ENCODE data around the gene PHLDB2. TPM values are rescaled to one million over a fixed set of nuclear protein-coding genes. Genes with fewer than 3 reads are reported as not detected.
A peak's percentile ranks its signal among the peaks of the same experiment; 100 is the strongest.

PHLDB2 gene
- total RNA-seq, 2 donors from 2014 or later = 25.9 to 26.4 TPM

GRCh38 chr3:111902534-111902933, 43.5 kb downstream of the PHLDB2 start:
- WGBS, 2 donors = 80 to 92% methylated on average over 4 of the region's 4 CpGs
- Histone ChIP-seq H3K4me3 (no peak overlapping the region), H3K27ac (no peak overlapping the region), H3K27me3 (no peaks in the 10 kb centered on the region), H3K9me3 (no peaks in the 10 kb centered on the region), H3K4me1 (no peaks in the 10 kb centered on the region), H3K36me3 (replicated peaks in 1 of 2; ENCODE audit: insufficient read depth in 1 of 2, low read depth in 2 of 2) (no peaks in the 10 kb centered on the region)
- intact Hi-C loops (cut with DNase I) = no loop called here
- TF ChIP-seq, protein P1, sequence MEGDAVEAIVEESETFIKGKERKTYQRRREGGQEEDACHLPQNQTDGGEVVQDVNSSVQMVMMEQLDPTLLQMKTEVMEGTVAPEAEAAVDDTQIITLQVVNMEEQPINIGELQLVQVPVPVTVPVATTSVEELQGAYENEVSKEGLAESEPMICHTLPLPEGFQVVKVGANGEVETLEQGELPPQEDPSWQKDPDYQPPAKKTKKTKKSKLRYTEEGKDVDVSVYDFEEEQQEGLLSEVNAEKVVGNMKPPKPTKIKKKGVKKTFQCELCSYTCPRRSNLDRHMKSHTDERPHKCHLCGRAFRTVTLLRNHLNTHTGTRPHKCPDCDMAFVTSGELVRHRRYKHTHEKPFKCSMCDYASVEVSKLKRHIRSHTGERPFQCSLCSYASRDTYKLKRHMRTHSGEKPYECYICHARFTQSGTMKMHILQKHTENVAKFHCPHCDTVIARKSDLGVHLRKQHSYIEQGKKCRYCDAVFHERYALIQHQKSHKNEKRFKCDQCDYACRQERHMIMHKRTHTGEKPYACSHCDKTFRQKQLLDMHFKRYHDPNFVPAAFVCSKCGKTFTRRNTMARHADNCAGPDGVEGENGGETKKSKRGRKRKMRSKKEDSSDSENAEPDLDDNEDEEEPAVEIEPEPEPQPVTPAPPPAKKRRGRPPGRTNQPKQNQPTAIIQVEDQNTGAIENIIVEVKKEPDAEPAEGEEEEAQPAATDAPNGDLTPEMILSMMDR (IDR thresholded peaks at IDR 0.05) = no peak
- TF ChIP-seq POLR2A (IDR thresholded peaks at IDR 0.05) = no peak
- ATAC-seq (no peak), DNase-seq (no peak)

- no peaks in the 10 kb centered on the region for H3K9me3 ChIP-seq
- H3K4me1 ChIP-seq = no peaks in the 10 kb centered on the region
- no peak overlapping the region for H3K27ac ChIP-seq
- H3K27me3 ChIP-seq = no peaks in the 10 kb centered on the region
- H3K36me3 ChIP-seq (replicated peaks in 1 of 2; ENCODE audit: insufficient read depth in 1 of 2, low read depth in 2 of 2) = no peaks in the 10 kb centered on the region
- TF ChIP-seq, protein P1 (IDR thresholded peaks at IDR 0.05) = no peak
- no peak for TF ChIP-seq POLR2A (IDR thresholded peaks at IDR 0.05)
- ATAC-seq (no peak), DNase-seq (no peak)
- H3K4me3 ChIP-seq = no peak overlapping the region
- WGBS, 2 donors = 77 to 81% methylated on average over 2 of the region's 2 CpGs
- intact Hi-C loops (cut with DNase I) = no loop called here
These were observed 44.0 kb downstream of the PHLDB2 start for GRCh38 chr3:111903067-111903511.

GRCh38 chr3:111904376-111905241, 45.5 kb downstream of the PHLDB2 start:
- Histone ChIP-seq H3K4me1 (no peaks in the 10 kb centered on the region), H3K27me3 (no peaks in the 10 kb centered on the region), H3K27ac (no peak overlapping the region), H3K36me3 (replicated peaks in 1 of 2; ENCODE audit: insufficient read depth in 1 of 2, low read depth in 2 of 2) (no peaks in the 10 kb centered on the region), H3K9me3 (no peaks in the 10 kb centered on the region), H3K4me3 (no peak overlapping the region)
- WGBS, 2 donors = 82 to 87% methylated on average over 4 of the region's 4 CpGs
- intact Hi-C loops (cut with DNase I) = no loop called here
- ATAC-seq (peak; percentile 27), DNase-seq (no peak)
- TF ChIP-seq, protein P1 (IDR thresholded peaks at IDR 0.05) = no peak
- TF ChIP-seq POLR2A (IDR thresholded peaks at IDR 0.05) = no peak

GRCh38 chr3:111906656-111907055, 47.6 kb downstream of the PHLDB2 start:
- H3K4me3 ChIP-seq = no peak overlapping the region
- no peak for ATAC-seq
- TF ChIP-seq, protein P1 (IDR thresholded peaks at IDR 0.05) = no peak
- no peak for TF ChIP-seq POLR2A (IDR thresholded peaks at IDR 0.05)
- intact Hi-C loops (cut with DNase I) = no loop called here
- WGBS, 2 donors = 71 to 77% methylated on average over 2 of the region's 2 CpGs
- peaks cover 6% of the 10 kb centered on the region for H3K4me1 ChIP-seq
- H3K27ac ChIP-seq = no peak overlapping the region
- H3K27me3 ChIP-seq = no peaks in the 10 kb centered on the region
- H3K9me3 ChIP-seq = no peaks in the 10 kb centered on the region
- DNase-seq = no peak
- no peaks in the 10 kb centered on the region for H3K36me3 ChIP-seq (replicated peaks in 1 of 2; ENCODE audit: insufficient read depth in 1 of 2, low read depth in 2 of 2)

DNA sequence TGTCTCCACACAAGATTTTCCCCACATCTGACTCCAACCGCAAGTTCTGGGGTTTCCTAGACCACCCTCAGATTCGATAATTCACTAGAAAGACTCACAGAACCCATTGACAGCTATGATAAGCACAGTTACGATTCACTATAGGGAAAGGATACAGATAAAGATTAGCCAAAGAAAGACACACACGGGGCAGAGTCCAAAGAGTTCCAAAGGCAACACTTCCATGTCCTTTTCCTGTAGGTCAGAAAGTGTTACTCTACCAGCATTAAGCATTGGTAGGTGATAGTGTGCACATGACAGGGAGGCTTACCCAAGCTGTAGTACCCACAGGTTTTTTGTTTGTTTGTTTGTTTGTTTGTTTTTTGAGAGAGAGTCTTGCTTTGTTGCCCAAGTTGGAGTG, 48.1 kb downstream of the PHLDB2 start:
- H3K4me1 ChIP-seq = peaks cover 6% of the 10 kb centered on the region
- ATAC-seq (no peak), DNase-seq (no peak)
- no peaks in the 10 kb centered on the region for H3K27me3 ChIP-seq
- H3K4me3 ChIP-seq = no peak overlapping the region
- no peak for TF ChIP-seq POLR2A (IDR thresholded peaks at IDR 0.05)
- TF ChIP-seq, protein P1 (IDR thresholded peaks at IDR 0.05) = no peak
- no peak overlapping the region for H3K27ac ChIP-seq
- intact Hi-C loops (cut with DNase I) = no loop called here
- 81 to 88% methylated on average over 4 of the region's 4 CpGs for WGBS, 2 donors
- H3K36me3 ChIP-seq (replicated peaks in 1 of 2; ENCODE audit: insufficient read depth in 1 of 2, low read depth in 2 of 2) = no peaks in the 10 kb centered on the region
- H3K9me3 ChIP-seq = no peaks in the 10 kb centered on the region

Data from body of pancreas (tissue), 4 donors.